DOHH2 (cell line): ENCODE measurements around the gene RAN.
"Not testable (repeated sequence)": the region's sequence is repeated elsewhere in the genome, so short reads cannot be mapped to it uniquely, and the experiment has no call there.

Experiments used
- EZH2phosphoT487 ChIP-seq: fragments of 200-600 bp; sonication (generic); IDR thresholded peaks from 2 replicates; pipeline ENCODE4 v1.6.1; 2017; ENCODE audit warnings: borderline replicate concordance, mild to moderate bottlenecking, antibody characterized with exemption, low read length, moderate library complexity, mixed read lengths
- TF ChIP-seq, protein P1 (sequence below): fragments of 200-600 bp; sonication (generic); IDR thresholded peaks from one replicate; pipeline ENCODE4 v1.5.1; 2014; ENCODE audit warnings: antibody characterized with exemption, mild to moderate bottlenecking, low read depth, low read length; ENCODE audit not compliant: poor library complexity, severe bottlenecking

DNA sequence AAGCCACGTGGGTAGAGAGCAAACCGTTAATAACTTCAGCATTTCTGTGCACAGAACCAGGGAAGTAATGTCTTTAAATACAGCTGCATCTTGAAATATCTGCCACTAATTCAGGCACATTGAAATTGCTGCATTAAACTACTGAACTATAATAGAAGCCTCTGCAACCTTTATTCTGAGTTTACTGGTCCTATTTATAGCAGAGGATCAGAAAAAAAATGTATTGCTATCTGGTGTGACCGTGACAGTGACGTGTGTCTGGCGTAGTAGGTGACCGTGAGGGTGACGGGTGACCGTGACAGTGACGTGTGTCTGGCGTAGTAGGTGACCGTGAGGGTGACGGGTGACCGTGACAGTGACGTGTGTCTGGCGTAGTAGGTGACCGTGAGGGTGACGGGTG, 15.3 kb downstream of the RAN start:
- TF ChIP-seq, protein P1, sequence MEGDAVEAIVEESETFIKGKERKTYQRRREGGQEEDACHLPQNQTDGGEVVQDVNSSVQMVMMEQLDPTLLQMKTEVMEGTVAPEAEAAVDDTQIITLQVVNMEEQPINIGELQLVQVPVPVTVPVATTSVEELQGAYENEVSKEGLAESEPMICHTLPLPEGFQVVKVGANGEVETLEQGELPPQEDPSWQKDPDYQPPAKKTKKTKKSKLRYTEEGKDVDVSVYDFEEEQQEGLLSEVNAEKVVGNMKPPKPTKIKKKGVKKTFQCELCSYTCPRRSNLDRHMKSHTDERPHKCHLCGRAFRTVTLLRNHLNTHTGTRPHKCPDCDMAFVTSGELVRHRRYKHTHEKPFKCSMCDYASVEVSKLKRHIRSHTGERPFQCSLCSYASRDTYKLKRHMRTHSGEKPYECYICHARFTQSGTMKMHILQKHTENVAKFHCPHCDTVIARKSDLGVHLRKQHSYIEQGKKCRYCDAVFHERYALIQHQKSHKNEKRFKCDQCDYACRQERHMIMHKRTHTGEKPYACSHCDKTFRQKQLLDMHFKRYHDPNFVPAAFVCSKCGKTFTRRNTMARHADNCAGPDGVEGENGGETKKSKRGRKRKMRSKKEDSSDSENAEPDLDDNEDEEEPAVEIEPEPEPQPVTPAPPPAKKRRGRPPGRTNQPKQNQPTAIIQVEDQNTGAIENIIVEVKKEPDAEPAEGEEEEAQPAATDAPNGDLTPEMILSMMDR, result not testable (repeated sequence)
- TF ChIP-seq EZH2phosphoT487, result not testable (repeated sequence)
